Stimulated activated CD4-positive, alpha-beta T cell treated with anti-CD3 and anti-CD28 coated beads, Interleukin-2, amount 100 ng/mL, for 4 hours (primary cell): ENCODE measurements around the gene TCF23.
"Not testable (repeated sequence)": the region's sequence is repeated elsewhere in the genome, so short reads cannot be mapped to it uniquely, and the experiment has no call there.

Experiments
- DNase-seq: peaks from one replicate; pipeline ENCODE4 v3.0.0-alpha.2; 2020; ENCODE audit warnings: low read depth

The TCF23 gene

DNA sequence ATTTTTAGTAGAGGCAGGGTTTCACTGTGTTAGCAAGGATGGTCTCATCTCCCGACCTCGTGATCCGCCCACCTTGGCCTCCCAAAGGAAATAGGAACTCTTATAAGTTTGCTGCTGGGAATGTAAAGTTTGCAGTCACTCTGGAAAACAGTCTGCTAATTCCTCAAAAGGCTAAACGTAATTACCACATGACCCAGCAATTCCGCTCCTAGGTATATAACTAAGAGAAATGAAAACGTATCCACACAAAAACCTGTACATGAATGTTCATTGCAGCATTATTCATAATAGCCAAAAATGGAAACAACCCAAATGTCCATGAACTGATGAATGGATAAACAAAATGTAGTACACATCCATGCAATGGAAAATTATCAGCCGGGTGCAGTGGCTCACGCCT lies 41.2 kb downstream of the TCF23 start:
- DNase-seq, result no peak

DNA sequence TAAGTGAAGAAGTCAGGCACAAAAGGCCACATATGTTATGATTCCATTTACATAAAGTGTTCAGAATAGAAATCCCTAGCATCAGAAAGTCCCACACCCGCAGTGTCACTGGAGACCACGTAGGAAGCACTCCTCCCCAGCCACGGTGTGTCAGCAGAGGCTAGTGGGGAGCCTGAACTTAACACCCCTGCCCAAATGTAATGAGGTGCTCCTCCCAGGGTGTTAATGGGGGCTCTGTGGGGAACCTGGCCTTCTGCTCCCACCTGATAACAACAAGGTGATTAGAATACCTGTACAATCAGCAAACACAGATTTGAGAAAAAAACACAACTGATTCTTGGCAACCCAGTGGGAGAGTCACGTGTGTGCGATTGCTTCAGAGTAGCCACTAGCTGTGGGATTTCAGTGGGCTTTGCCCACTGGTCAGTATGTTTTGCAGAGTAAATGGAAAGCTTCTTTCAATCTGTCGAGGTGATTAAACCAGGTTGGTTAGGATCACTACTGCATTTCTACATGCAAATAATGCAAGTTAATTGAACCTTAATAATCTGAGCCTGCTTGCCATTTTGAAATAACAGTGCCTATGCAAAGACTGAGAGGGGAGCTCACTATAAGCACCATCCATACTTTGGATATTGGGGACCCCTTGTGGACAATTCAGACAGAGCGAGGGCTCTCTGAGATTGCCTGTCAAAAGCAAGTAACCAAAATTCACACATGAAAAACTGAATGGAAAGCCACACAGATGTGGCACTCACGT lies 42.4 kb downstream of the TCF23 start:
- peak; percentile 24 for DNase-seq

DNA sequence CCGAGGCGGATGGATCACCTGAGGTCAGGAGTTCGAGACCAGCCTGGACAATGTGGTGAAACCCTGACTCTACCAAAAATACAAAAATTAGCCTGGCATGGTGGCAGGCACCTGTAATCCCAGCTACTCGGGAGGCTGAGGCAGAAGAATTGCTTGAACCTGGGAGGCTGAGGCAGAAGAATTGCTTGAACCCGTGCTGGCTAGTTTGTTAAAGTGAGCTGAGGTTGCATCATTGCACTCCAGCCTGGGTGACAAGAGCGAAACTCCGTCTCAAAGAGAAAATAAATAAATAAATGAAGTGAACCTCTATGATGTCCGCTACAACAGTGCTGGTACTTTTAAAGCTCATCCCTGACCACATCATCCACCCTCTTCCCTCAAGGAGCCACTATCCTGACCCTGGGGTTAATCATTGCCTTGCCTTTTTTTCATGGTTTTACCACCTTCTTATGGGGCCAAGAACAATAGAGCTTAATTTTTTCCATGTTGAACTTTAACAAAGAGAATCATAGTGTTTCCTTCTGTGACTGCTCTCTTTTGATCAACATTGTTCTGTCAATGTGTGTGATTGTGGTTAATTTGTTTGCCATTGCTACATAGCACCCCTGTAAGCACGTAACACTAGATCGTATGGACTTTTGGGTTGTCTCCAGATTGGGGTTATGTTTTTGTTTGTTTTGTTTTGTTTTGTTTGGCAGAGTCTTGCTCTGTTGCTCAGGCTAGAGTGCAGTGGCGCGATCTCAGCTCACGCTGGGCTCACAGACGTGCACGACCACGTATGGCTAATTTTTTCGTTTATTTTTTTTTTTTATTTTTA lies 45.9 kb downstream of the TCF23 start:
- no peak for DNase-seq

DNA sequence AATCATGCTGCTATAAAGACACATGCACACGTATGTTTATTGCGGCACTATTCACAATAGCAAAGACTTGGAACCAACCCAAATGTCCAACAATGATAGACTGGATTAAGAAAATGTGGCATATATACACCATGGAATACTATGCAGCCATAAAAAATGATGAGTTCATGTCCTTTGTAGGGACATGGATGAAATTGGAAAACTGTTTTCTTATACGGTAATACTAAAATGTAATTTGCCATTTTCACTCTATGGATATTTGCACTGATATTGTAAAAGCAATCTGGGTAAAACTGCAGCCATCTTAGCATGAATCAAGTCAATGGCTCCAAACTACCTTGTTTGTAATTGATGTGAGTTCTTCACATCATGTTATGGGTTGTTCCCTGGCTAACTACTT lies 47.0 kb downstream of the TCF23 start:
- DNase-seq, result not testable (repeated sequence)

DNA sequence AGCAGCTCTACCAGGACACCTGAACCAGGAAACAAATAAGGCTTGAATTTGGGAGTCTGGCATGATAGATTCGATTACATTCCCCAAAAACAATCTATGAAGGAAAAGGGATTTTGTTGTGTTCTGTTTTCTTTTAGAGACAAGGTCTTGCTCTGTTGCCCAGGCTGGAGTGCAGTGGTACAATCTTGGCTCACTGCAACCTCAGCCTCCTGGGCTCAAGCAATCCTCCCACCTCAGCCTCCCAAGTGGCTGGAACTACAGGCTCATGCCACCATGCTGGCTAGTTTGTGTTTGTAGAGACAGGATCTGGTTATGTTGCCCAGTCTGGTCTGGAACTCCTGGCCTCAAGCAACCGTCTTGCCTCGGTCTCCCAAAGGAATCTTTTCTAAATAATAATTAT lies 49.3 kb downstream of the TCF23 start:
- not testable (repeated sequence) for DNase-seq

DNA sequence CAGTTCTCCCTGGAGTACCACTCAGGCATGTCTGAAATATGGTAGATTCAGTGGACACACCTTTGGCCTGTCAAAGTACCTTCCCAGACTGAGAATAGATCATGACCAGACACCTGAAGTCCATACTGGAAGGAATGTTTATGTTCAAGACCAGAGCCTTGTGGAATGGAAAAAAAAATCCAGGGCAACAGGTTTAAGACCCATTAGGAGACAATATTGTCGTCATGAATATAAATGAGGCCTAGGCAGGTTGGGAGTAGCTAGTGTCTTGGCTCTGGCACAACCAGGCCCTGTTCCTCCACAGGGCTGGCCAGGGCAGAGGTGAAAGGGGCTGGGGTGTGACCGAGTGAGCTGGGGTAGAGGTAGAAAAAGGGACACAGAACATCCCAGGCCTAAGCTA lies 49.8 kb downstream of the TCF23 start:
- DNase-seq, result no peak

DNA sequence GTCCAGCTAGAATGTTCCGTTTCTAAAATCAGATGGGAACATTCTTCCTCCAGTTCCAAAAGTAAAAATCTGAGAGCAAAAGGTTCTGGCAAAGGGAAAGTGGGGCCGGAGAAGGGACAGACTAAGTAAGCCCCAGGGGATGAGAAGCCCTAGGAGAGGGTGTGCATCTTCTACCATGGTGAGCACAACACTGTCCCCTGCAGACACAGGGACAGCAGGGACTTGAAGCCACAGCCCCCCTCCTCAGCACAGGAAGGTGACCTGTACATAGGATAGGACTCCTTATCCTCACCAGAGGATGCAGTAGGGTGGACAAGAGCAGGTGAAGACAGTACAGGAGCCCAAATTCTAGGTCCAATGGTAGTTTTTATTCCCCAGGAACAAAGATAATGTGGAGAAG lies 50.4 kb downstream of the TCF23 start:
- no peak for DNase-seq

DNA sequence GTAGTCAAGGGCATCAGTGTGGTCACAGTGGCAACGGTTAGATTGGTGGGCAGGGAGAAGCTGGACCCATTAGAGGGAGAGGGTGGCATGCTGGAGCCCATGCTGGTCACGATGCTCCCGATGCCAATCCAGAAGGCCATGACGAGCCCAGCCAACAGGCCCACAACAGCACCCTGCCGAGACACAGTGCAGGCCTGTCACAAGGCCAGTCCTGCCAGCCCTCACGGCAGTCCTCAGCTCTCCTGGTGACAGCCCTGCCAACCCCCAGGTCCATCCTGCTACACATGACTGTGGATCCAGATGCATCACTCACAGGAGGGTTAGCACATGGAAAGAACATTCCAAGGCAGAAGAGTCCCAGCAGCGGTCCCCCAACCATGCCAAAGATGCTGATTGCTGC lies 52.9 kb downstream of the TCF23 start:
- DNase-seq, result no peak

DNA sequence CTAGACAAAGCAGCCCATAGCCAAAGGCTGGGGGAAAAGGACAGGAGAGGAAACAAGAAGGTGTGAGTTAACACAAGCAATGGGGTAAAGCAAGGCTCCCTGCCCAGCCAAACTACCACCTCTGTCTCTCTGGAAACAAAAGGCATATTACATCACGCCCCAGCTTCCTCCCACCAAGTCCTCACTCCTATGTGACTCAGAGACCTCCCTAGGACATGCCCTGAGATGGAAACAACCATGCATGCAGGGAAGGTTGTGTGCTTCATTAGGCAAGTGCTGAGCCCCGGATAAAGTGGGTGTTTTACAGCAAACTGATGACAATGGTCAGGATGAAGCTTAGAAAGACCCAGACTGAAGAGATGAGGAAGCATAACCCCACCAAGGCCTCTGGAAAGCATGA lies 54.0 kb downstream of the TCF23 start:
- no peak for DNase-seq

DNA sequence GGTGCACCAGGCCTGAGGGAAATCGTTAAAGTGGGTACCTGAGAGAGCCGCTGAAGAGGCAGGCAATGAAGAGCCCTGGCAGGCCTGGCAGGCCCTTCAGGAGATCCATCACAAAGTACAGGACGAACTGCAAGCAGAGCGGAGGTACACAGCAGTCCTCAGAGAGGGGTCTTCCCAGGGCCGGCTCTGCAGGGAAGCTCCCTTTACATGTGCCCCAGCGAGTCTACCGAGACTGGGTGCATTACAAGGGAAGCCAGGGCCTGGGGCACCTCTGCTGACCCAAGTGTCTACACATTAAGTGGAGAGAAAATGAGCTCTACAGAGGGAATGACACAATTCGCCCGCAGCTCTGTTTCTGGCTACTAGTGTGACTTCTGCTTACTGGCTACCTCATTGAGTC lies 54.9 kb downstream of the TCF23 start:
- DNase-seq, result no peak

DNA sequence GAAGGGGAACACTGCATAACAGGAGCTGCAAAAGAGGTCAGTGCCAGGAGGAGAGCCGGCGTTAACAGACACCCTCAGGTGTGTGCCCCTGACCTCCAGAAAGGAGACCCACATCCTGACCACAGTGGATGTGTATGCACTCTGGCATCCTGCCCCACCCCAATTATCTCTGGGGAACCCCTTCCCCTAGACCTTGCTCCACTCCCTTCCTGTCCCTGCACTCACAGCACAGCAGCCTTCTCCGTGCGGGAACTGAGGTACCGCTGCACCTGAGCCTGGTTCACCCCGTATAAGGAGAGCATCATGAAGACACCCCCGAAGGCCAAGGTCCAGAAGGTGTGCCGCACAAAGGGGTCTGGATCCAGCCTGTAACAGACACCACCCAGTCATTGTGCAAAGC lies 55.8 kb downstream of the TCF23 start:
- no peak for DNase-seq

DNA sequence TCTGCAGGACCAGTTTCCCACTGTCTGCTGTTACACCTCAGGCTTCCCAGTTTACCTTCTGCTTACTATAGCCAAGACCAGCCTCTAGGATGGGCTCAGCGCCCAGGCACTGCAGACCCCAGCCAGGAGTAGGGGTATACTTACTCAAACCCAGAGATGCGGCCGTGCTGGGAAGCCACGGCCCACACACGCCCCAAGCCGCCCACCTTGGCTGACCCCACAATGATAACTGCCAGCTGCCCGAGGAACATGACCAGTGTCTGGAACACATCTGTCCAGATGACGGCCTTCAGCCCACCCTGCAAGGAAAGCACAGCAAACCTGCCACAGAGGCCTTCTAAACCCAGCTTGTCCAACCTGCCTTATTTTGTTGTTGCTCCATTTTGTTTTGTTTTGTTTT lies 56.4 kb downstream of the TCF23 start:
- no peak for DNase-seq

DNA sequence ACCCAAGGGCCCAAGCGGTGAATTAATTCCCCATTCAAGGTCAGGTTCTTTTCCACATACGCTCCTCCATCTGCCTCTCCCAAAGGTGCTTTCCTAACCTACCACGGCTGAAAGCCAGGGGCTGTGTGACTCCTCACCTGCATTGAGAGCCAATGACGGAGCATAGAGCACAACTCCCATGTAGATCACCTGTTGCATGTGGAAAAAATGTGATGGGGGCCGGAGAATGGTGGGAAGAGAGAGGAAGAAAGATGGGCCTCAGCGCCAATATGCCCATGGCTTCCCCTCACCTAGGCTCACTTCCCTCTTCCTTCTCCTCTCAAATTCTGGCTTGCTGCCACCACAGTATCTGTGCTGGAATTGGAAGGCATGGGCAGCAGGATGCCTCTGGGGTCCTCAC lies 57.5 kb downstream of the TCF23 start:
- DNase-seq, result no peak
